ENCODE measurements around the gene CFAP97D1.

CFAP97D1 gene

GRCh38 chr17:43832976-43833829, 53.0 kb downstream of the CFAP97D1 start, which contains the start of gene MPP3:
MPP3 (minus strand) TSS chr17:43833146; CDS start chr17:43831906, 1,240 bp downstream.
- Histone ChIP-seq H3K27me3 (ENCODE audit: insufficient read depth, poor library complexity, severe bottlenecking) (peaks cover 25% of the 10 kb centered on the region), H3K27ac (replicated peaks) (no peak within 1 kb of the TSS), H3K4me3 (replicated peaks; ENCODE audit: insufficient read depth, low read length) (peak within 1 kb of the TSS; percentile 54)
- TF ChIP-seq SPI1 (IDR thresholded peaks at IDR 0.05; ENCODE audit: borderline replicate concordance, low read depth), result no peak
- TF ChIP-seq CTCF (IDR thresholded peaks at IDR 0.05; ENCODE audit: insufficient read depth, low read length), result no peak
- TF ChIP-seq POLR2AphosphoS5 (IDR thresholded peaks at IDR 0.05; ENCODE audit: low read depth), result no peak
- no peak for TF ChIP-seq GABPA (IDR thresholded peaks at IDR 0.05; ENCODE audit: low read depth)
- no peak for TF ChIP-seq REST (IDR thresholded peaks at IDR 0.05; ENCODE audit: insufficient replicate concordance, low read depth)
- peak in 1 of 2 experiments; percentile 59 for DNase-seq (ENCODE audit: low read depth in 1 of 2, low spot score in 1 of 2)

- TF ChIP-seq POLR2AphosphoS5 (IDR thresholded peaks at IDR 0.05; ENCODE audit: low read depth) (no peak), GABPA (IDR thresholded peaks at IDR 0.05; ENCODE audit: low read depth) (no peak), REST (IDR thresholded peaks at IDR 0.05; ENCODE audit: insufficient replicate concordance, low read depth) (no peak), SPI1 (IDR thresholded peaks at IDR 0.05; ENCODE audit: borderline replicate concordance, low read depth) (no peak), CTCF (IDR thresholded peaks at IDR 0.05; ENCODE audit: insufficient read depth, low read length) (no peak)
- Histone ChIP-seq H3K27ac (replicated peaks) (no peak overlapping the region), H3K4me3 (replicated peaks; ENCODE audit: insufficient read depth, low read length) (no peak overlapping the region), H3K27me3 (ENCODE audit: insufficient read depth, poor library complexity, severe bottlenecking) (peaks cover 25% of the 10 kb centered on the region)
- DNase-seq (ENCODE audit: low read depth in 1 of 2, low spot score in 1 of 2), result peak; percentile 37 to 38
Measured at GRCh38 chr17:43834106-43834505, 53.9 kb downstream of the CFAP97D1 start.

Data from HL-60 (cell line).